Tibial nerve (tissue), 4 donors: ENCODE data around the gene JAML. TPM values are rescaled to one million over a fixed set of nuclear protein-coding genes. Genes with fewer than 3 reads are reported as not detected.
A peak's percentile ranks its signal among the peaks of the same experiment; 100 is the strongest.

Source experiments
- DNase-seq, 2 donors: peaks; one replicate each; pipeline ENCODE4 v3.0.0-alpha.2; 2019; ENCODE audit warnings: low spot score in 2 of 2
- H3K27ac ChIP-seq, 4 donors: fragments of 200-600 bp; sonication (generic) in 3 of 4; one replicate each; pipeline ENCODE4 v1.5.1; 2017 to 2019; ENCODE audit warnings: mild to moderate bottlenecking in 1 of 4
- H3K27me3 ChIP-seq, 2 donors: fragments of 200-600 bp; sonication (generic) in 1 of 2; one replicate each; pipeline versions ENCODE4 v1.5.1 to v1.6.0; 2017 to 2019
- H3K36me3 ChIP-seq, 3 donors: fragments of 200-600 bp; sonication (generic); one replicate each; pipeline ENCODE4 v1.5.1; 2018 to 2019
- H3K4me1 ChIP-seq, 4 donors: fragments of 200-600 bp; sonication (generic) in 3 of 4; one replicate each; pipeline ENCODE4 v1.5.1; 2017 to 2019
- H3K4me3 ChIP-seq, 4 donors: fragments of 200-600 bp; sonication (generic) in 3 of 4; one replicate each; pipeline ENCODE4 v1.5.1; 2017 to 2019; ENCODE audit warnings: mild to moderate bottlenecking in 1 of 4, moderate library complexity in 1 of 4
- H3K9me3 ChIP-seq, 4 donors: fragments of 200-600 bp; sonication (generic) in 3 of 4; one replicate each; pipeline ENCODE4 v1.5.1; 2017 to 2019
- EP300 ChIP-seq, 2 donors: sonication (generic); formaldehyde crosslinking; IDR thresholded peaks; one replicate each; pipeline ENCODE4 v1.6.1; 2017; ENCODE audit warnings: antibody characterized with exemption in 2 of 2, mild to moderate bottlenecking in 1 of 2
- POLR2A ChIP-seq, 2 donors: fragments of 450-650 bp; IDR thresholded peaks; one replicate each; pipeline ENCODE4 v1.6.1; 2017; ENCODE audit warnings: antibody characterized with exemption in 2 of 2, mild to moderate bottlenecking in 2 of 2, moderate library complexity in 2 of 2
- WGBS, 2 donors: methylation state at CpG; one replicate each; pipeline ENCODE4 v1.1.5; 2018; 5-methylcytosine and 5-hydroxymethylcytosine counted together
- total RNA-seq, 4 donors: library from RNA; depleted of rRNA; stranded (reverse); fragments of >200 nt; gene quantifications; one replicate each; pipeline ENCODE4 v1.1.0, GENCODE V29; 2016
- TF ChIP-seq, protein P1 (sequence below), 5 experiments: fragments of 200-600 bp in 3 of 5; fragments of 450-650 bp in 2 of 5; sonication (generic) in 3 of 5; IDR thresholded peaks; one replicate each; pipeline ENCODE4 v1.5.1; 2016 to 2019; ENCODE audit warnings: antibody characterized with exemption in 5 of 5, mild to moderate bottlenecking in 3 of 5, moderate library complexity in 2 of 5

JAML gene
- total RNA-seq, 4 donors from 2014 or later, result 0.60 to 4.5 (median 3.9) TPM

DNA sequence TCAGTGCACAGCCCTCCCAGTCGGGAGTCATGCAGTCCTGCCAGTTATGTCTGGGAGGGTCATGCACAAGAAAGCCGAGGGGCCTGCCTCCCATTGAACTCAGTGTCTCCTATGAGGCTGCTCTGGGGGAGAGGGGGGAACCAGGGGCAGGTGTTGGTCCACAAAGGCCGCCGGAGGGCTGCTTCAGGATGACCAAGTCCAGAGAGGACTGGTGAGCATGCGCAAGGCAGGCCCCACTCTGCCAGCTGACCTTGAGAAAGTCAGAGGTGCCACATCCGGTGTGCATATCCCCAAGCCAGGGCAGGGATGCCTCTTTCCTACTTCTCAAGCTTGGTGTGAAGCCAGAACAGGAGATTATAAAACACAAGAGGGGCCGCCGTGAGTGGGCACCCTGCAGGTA lies 76.6 kb downstream of the JAML start:
- no peak for DNase-seq
- Histone ChIP-seq H3K27ac (no peak overlapping the region), H3K27me3 (peaks cover 0 to 58% of the 10 kb centered on the region in 2 donors), H3K4me3 (no peak overlapping the region), H3K36me3 (no peaks in the 10 kb centered on the region), H3K4me1 (peaks cover 0 to 32% (median 16%) of the 10 kb centered on the region in 4 donors), H3K9me3 (no peaks in the 10 kb centered on the region)
- WGBS, 2 donors, result 82 to 85% methylated on average over 8 of the region's 8 CpGs
- TF ChIP-seq EP300 (IDR thresholded peaks at IDR 0.05) (no peak), POLR2A (IDR thresholded peaks at IDR 0.05) (no peak)
- TF ChIP-seq, protein P1, sequence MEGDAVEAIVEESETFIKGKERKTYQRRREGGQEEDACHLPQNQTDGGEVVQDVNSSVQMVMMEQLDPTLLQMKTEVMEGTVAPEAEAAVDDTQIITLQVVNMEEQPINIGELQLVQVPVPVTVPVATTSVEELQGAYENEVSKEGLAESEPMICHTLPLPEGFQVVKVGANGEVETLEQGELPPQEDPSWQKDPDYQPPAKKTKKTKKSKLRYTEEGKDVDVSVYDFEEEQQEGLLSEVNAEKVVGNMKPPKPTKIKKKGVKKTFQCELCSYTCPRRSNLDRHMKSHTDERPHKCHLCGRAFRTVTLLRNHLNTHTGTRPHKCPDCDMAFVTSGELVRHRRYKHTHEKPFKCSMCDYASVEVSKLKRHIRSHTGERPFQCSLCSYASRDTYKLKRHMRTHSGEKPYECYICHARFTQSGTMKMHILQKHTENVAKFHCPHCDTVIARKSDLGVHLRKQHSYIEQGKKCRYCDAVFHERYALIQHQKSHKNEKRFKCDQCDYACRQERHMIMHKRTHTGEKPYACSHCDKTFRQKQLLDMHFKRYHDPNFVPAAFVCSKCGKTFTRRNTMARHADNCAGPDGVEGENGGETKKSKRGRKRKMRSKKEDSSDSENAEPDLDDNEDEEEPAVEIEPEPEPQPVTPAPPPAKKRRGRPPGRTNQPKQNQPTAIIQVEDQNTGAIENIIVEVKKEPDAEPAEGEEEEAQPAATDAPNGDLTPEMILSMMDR (IDR thresholded peaks at IDR 0.05), result no peak

DNA sequence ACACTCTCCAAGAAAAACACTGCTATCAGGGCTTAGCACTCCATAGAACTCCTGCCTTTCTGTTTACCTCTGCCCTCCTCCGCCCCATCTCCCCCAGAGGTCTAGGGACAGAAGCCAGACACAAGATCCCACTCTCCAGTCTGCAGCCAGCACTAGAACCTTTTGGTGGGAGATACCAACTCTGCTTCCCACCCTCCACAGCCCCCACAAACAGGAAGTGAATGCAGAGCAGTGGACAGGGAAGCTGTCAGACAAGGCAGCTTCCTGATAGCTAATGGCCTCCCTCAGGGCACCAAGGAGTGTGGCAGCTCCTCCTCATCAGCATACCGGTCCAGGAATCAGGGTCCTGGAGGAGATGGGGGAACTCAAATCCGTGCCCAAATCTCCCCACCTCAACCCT lies 77.3 kb downstream of the JAML start:
- Histone ChIP-seq H3K27me3 (peaks cover 0 to 58% of the 10 kb centered on the region in 2 donors), H3K27ac (no peak overlapping the region)

DNA sequence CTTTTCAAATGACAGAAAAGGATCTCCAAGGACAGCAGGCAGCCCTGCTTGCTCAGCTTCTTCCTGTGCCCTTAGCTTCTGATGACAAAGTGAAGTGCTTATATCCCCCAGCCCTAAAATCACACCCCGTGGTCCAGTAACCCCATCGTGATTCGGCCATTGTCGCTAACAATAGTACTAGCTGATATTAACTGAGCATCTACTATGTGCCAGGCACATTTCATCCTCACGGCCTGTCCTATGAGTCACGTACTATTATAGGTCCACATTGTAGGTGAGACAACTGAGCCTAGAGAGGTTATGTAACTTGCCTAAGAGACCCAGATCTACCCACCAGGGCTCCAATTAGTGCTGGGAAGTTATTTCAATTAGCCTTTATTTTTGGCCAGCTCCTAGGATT lies 78.3 kb downstream of the JAML start:
- TF ChIP-seq, protein P1 (IDR thresholded peaks at IDR 0.05), result no peak
- TF ChIP-seq EP300 (IDR thresholded peaks at IDR 0.05) (no peak), POLR2A (IDR thresholded peaks at IDR 0.05) (no peak)
- DNase-seq, result no peak
- no peak overlapping the region for H3K4me3 ChIP-seq
- WGBS, 2 donors, result 89 to 93% methylated on average over 6 of the region's 6 CpGs
- no peaks in the 10 kb centered on the region for H3K36me3 ChIP-seq
- peaks cover 0 to 53% of the 10 kb centered on the region in 2 donors for H3K27me3 ChIP-seq
- peaks cover 0 to 16% (median 6%) of the 10 kb centered on the region in 4 donors for H3K4me1 ChIP-seq
- H3K27ac ChIP-seq, result no peak overlapping the region
- H3K9me3 ChIP-seq, result no peaks in the 10 kb centered on the region

More for the DNA sequence above, 77.3 kb downstream of the JAML start:
- H3K4me1 ChIP-seq, result peaks cover 0 to 25% (median 9%) of the 10 kb centered on the region in 4 donors
- DNase-seq, result no peak
- 57 to 61% methylated on average over 3 of the region's 3 CpGs for WGBS, 2 donors
- H3K36me3 ChIP-seq, result no peaks in the 10 kb centered on the region
- TF ChIP-seq EP300 (IDR thresholded peaks at IDR 0.05) (no peak), POLR2A (IDR thresholded peaks at IDR 0.05) (no peak)
- TF ChIP-seq, protein P1 (IDR thresholded peaks at IDR 0.05), result no peak
- H3K4me3 ChIP-seq, result no peak overlapping the region
- H3K9me3 ChIP-seq, result no peaks in the 10 kb centered on the region

DNA sequence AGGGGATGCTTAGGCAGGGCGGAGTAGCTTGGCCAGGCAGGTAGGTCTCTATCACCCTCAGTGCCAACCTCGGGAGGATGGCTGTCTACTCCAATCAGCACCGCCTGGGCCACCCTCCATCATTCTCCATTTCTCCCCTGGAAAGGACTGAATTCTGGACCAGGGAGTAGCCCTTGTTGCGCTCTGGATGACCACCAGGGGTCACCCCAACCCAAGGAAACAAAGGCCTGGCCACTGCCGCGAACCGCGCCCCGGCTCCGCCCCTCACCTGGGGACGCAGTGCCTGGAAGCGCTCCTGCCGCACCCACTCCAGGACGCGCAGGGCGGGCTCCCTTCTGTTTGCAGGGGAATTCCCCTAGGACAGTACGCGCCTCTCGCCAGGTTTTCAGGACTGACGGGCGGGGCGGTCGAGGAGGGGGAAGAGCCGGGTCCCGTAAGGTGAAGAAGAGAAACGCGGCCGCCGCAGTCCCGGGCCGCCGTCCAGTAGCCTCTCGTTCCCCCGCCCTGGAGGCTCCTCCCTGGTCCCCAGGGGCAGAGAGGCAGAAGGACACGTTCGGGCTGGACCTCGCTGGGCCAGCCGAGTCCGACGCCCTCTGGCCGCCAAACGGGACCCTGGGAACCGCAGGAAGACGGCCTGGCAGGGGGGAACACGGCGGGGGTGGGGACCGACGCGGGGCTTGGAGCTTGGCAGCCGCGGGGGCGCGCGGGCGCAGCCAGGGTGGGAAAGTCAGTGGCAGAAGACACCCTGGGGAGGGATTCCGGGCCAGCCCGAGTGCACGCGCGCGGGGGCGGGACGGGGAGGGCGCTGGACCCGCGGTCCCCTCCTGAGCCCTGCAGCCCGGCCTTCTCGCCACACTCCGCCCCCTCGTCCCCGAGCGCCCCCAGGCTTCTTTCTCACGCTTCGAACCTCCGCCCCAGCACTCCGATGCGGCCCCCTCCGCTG lies 79.3 kb downstream of the JAML start:
- Histone ChIP-seq H3K36me3 (no peaks in the 10 kb centered on the region), H3K4me1 (peaks cover 0 to 14% (median 6%) of the 10 kb centered on the region in 4 donors), H3K9me3 (no peaks in the 10 kb centered on the region), H3K27me3 (peaks cover 0 to 47% of the 10 kb centered on the region in 2 donors), H3K27ac (peak overlapping the region in 2 of 4 donors; percentile 27 to 47), H3K4me3 (peak overlapping the region; percentile 40 to 67 (median 58))
- peak; percentile 70 to 78 for DNase-seq
- TF ChIP-seq, protein P1 (IDR thresholded peaks at IDR 0.05), result peak; percentile 83 to 98 (median 86)
- TF ChIP-seq POLR2A (IDR thresholded peaks at IDR 0.05), result no peak
- TF ChIP-seq EP300 (IDR thresholded peaks at IDR 0.05), result peak in 1 of 2 donors; percentile 29
- WGBS, 2 donors, result 1 to 3% methylated on average over 35 of the region's 78 CpGs
